Activated B cell treated with CpG ODN at 0.5 μM for 24 hours (primary cell): Measurements from ENCODE around the gene FLYWCH2. TPM values are rescaled to one million over a fixed set of nuclear protein-coding genes. Genes with fewer than 3 reads are reported as not detected.

Experiments used
- ATAC-seq: fragments of 200-7000 bp; cut with Tn5 transposase; one replicate; pipeline ENCODE4 v1.10.0; 2021; ENCODE audit warnings: low read depth, mild to moderate bottlenecking, moderate library complexity
- CTCF ChIA-PET: fragments of 350-600 bp; sonication (Branson Sonifier 250); formaldehyde crosslinking; loops from one replicate; lab custom pipeline; 2021; ENCODE audit warnings: antibody characterized with exemption; lab: Charles Lee
- POLR2A ChIA-PET: fragments of 350-600 bp; sonication (Branson Sonifier 250); formaldehyde crosslinking; loops from one replicate; lab custom pipeline; 2021; ENCODE audit warnings: antibody characterized with exemption; lab: Charles Lee
- DNase-seq: peaks from one replicate; pipeline ENCODE4 v3.0.0; 2022
- H3K27ac Mint-ChIP-seq: one replicate; pipeline ENCODE4 v1.8.0; 2020; ENCODE audit warnings: mixed read lengths
- H3K27me3 Mint-ChIP-seq: one replicate; pipeline ENCODE4 v1.8.0; 2021; ENCODE audit warnings: mixed read lengths
- H3K36me3 Mint-ChIP-seq: one replicate; pipeline ENCODE4 v1.8.0; 2021; ENCODE audit warnings: low read depth, mixed read lengths
- H3K4me1 Mint-ChIP-seq: one replicate; pipeline ENCODE4 v1.8.0; 2021; ENCODE audit warnings: mixed read lengths
- H3K4me3 Mint-ChIP-seq: one replicate; pipeline ENCODE4 v1.8.0; 2020; ENCODE audit warnings: mild to moderate bottlenecking, mixed read lengths
- H3K9me3 Mint-ChIP-seq: one replicate; pipeline ENCODE4 v1.8.0; 2020; ENCODE audit warnings: mixed read lengths
- CTCF ChIP-seq: fragments of 200-600 bp; IDR thresholded peaks from one replicate; pipeline ENCODE4 v1.8.0; 2022; ENCODE audit warnings: antibody characterized with exemption, mild to moderate bottlenecking
- intact Hi-C: fragments of 100-400 bp; cut with micrococcal nuclease; formaldehyde crosslinking; loops from one replicate; pipeline ENCODE4 v1.15.1; 2024
- total RNA-seq: library from RNA; stranded (reverse); gene quantifications from 2 replicates; pipeline ENCODE4 v1.2.3, GENCODE V29; 2022

Gene FLYWCH2
- total RNA-seq: 19.4 and 20.3 TPM in 2 replicates

- peak; percentile 93 for ATAC-seq
- Mint-ChIP-seq H3K4me1 (peaks cover 18% of the 10 kb centered on the region), H3K36me3 (peaks cover 3% of the 10 kb centered on the region), H3K4me3 (peak within 1 kb of the TSS; percentile 92), H3K27me3 (peaks cover under 1% of the 10 kb centered on the region), H3K9me3 (no peaks in the 10 kb centered on the region), H3K27ac (peak within 1 kb of the TSS; percentile 98)
- DNase-seq: peak; percentile 100
- ChIA-PET POLR2A (interaction anchor here (0.6 to 2.5 kb wide), 26 partner anchors 9 to 1176 kb away, joined by 3 to 27 read pairs (median 4); partner anchors contain the start of genes FLYWCH1, KCTD5, RPS2 and TNFRSF12A), CTCF (interaction anchor here (0.6 to 2.3 kb wide), 9 partner anchors 8 to 121 kb away, joined by 3 to 12 read pairs (median 8); partner anchors contain the start of gene FLYWCH1)
- no peak for TF ChIP-seq CTCF
- intact Hi-C loops: loop anchor here (1.0 to 2.0 kb wide), 5 partner anchors 8 to 106 kb away; partner anchors contain the start of gene ELOB
Measured at GRCh38 chr16:2882650-2883457, at the start of gene FLYWCH2. Gene FLYWCH2, plus strand, starts transcription at chr16:2883215. Its CDS starts 13,235 bp downstream, at chr16:2896450.

GRCh38 chr16:2833776-2834175 lies 49.2 kb upstream of the FLYWCH2 start:
- no peak for ATAC-seq
- CTCF ChIA-PET: no interaction called here
- TF ChIP-seq CTCF: no peak
- intact Hi-C loops: no loop called here
- POLR2A ChIA-PET: no interaction called here
- DNase-seq: no peak
- Mint-ChIP-seq H3K27ac (no peak overlapping the region), H3K9me3 (no peaks in the 10 kb centered on the region), H3K4me1 (no peaks in the 10 kb centered on the region), H3K36me3 (no peaks in the 10 kb centered on the region), H3K4me3 (no peak overlapping the region), H3K27me3 (peaks cover 46% of the 10 kb centered on the region)

- CTCF ChIA-PET: no interaction called here
- H3K9me3 Mint-ChIP-seq: no peaks in the 10 kb centered on the region
- peaks cover 46% of the 10 kb centered on the region for H3K27me3 Mint-ChIP-seq
Measured at GRCh38 chr16:2834968-2835367, 48.0 kb upstream of the FLYWCH2 start.

GRCh38 chr16:2835638-2836493 lies 47.1 kb upstream of the FLYWCH2 start:
- H3K36me3 Mint-ChIP-seq: no peaks in the 10 kb centered on the region
- DNase-seq (no peak), ATAC-seq (no peak)
- no peaks in the 10 kb centered on the region for H3K9me3 Mint-ChIP-seq
- H3K27ac Mint-ChIP-seq: no peak overlapping the region
- peaks cover 2% of the 10 kb centered on the region for H3K4me1 Mint-ChIP-seq
- TF ChIP-seq CTCF: no peak
- POLR2A ChIA-PET: no interaction called here
- peaks cover 42% of the 10 kb centered on the region for H3K27me3 Mint-ChIP-seq
- intact Hi-C loops: no loop called here
- CTCF ChIA-PET: no interaction called here
- H3K4me3 Mint-ChIP-seq: no peak overlapping the region

More at GRCh38 chr16:2834968-2835367, 48.0 kb upstream of the FLYWCH2 start:
- ATAC-seq: no peak
- Mint-ChIP-seq H3K4me1 (no peaks in the 10 kb centered on the region), H3K4me3 (no peak overlapping the region), H3K27ac (no peak overlapping the region), H3K36me3 (no peaks in the 10 kb centered on the region)
- no peak for TF ChIP-seq CTCF
- POLR2A ChIA-PET: no interaction called here
- intact Hi-C loops: no loop called here
- DNase-seq: no peak
